Measurements from ENCODE around the gene PRKAB1.

Gene PRKAB1

DNA sequence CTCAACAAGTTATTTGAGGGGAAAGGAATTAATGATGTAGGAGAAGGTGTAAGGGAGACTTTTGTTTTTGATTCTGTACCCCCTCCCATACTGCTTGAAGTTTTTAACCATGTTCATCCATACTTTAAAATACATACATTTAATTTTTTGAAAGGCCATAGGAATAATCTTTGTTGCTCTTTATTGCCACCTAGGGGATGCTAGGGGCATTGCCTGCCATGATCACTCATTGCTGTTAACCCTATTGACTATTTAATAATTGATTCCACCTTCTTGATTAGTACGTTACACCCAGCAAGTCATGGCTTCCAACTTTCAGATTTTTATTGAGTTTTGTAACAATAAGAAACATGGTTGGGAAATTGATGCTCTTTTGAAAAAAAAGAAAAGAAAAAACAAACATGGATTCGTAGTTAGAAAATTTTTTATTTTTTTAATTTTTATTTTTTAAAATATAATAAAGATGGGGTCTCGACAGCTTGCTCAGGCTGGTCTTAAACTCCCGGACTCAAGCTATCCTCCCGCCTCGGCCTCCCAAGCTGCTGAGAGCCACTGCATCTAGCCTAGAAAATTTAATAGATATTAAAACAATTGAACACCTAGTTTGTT is 8.5 kb upstream of the PRKAB1 start:
- DNase-seq = peak; percentile 70
- in situ Hi-C loops (cut with MboI; ENCODE audit: low pct_unique_long_range_greater_than_20kb, low sequenced_read_pairs) = no loop called here

DNA sequence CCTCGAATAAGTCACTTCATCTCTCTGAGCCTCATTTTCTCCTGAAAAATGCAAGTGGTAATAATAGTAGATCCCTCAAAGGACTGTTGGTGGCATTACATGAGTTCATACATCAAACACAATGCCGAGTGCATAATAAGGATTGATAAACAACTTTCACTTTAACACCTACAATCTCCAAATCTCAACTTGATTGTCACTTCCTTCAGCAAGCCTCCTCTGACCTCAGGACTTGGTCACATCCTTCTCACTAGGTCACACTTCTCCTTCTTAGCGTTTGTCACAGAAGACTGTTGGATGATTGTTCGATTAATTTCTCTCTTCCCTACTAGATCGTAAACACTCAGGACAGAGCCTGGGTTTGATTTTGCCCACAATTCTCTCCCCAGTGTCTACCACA is 7.9 kb upstream of the PRKAB1 start:
- in situ Hi-C loops (cut with MboI; ENCODE audit: low pct_unique_long_range_greater_than_20kb, low sequenced_read_pairs) = no loop called here
- DNase-seq = no peak

GRCh38 chr12:119661882-119662281 is 6.1 kb upstream of the PRKAB1 start:
- DNase-seq = no peak
- in situ Hi-C loops (cut with MboI; ENCODE audit: low pct_unique_long_range_greater_than_20kb, low sequenced_read_pairs) = no loop called here

DNA sequence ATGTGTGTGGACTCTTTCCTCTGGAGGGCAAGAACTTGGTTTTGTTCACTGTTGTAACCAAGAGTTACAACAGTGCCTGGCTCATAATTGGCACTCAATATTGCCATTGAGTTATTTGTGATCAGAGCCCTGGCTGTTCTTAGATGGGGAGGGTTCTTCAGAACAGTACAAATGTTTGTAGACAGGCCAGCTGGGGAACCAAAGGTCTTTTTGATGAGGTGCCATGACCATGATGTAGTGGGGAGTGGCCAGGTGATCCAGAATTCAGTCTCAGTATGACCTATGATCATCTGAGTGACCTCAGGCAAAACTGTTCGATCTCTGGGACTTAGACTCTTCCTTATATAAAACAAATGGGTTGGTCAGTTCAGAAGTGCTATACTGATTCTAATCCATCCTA is 3.3 kb upstream of the PRKAB1 start:
- in situ Hi-C loops (cut with MboI; ENCODE audit: low pct_unique_long_range_greater_than_20kb, low sequenced_read_pairs) = no loop called here
- DNase-seq = no peak

DNA sequence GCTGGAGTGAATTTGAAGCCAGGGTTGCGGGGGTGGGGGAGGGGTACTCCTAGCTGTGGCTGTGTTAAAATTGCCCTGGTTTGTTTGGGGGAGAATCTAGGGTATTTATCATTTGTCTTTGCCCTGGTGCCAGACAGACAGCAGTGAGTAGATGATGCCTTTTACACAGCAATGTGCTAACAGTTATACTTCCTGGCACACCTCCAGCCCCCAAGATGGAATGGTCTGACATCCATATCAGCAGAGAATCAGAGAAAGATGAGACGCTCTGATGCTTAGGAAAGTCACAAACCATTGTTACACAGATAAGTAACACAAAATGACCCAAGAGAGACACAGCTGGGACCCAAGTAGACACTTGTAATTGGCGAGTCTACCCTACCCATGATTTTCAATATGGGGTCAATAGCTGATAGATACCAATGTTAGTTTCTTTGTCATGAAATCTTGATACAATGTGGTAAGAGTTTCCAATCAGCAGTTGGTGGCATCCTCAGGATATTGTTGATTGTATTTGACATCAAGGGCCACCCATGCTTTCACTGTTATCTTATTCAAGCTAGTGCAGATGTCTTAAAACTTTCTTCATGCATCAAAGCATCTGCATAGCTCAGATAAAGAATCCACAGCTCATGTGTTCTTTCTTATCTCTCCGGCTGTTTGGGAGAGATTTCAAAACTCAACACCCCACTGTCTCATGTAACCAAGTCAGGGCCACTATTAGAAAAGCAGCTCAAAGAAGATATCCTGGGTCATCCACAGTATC is 2.6 kb upstream of the PRKAB1 start:
- DNase-seq = peak; percentile 32
- in situ Hi-C loops (cut with MboI; ENCODE audit: low pct_unique_long_range_greater_than_20kb, low sequenced_read_pairs) = no loop called here

- in situ Hi-C loops (cut with MboI; ENCODE audit: low pct_unique_long_range_greater_than_20kb, low sequenced_read_pairs) = no loop called here
- peak; percentile 40 for DNase-seq
Measured at GRCh38 chr12:119666226-119666795, 1.6 kb upstream of the PRKAB1 start.

GRCh38 chr12:119666900-119667576 is 895 bp upstream of the PRKAB1 start:
- in situ Hi-C loops (cut with MboI; ENCODE audit: low pct_unique_long_range_greater_than_20kb, low sequenced_read_pairs) = no loop called here
- peak; percentile 39 for DNase-seq

DNA sequence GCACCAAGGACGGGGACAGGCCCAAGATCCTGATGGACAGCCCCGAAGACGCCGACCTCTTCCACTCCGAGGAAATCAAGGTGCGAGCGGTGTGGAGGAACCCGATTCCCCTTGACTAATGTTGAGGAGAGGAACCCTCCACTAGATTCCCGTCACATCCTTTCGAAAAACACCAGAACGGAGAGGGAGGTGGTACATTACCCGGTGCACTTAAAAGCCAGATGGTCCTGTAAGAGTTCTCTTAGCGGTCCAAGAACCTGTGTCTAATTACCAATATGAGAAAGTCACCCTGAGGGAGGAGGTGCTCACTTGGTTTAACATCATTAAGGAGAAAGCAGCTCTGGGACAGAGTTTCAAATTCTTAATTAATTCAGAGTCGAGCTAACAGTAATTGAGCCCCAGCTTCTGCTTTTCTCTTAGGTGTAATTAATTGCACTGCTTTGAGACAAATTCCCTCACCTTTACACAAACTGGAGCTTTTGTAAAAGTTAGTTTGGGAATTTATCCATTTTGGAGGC is 450 bp downstream of the PRKAB1 start:
- no peak for DNase-seq
- in situ Hi-C loops (cut with MboI; ENCODE audit: low pct_unique_long_range_greater_than_20kb, low sequenced_read_pairs) = no loop called here

- DNase-seq = no peak
- in situ Hi-C loops (cut with MboI; ENCODE audit: low pct_unique_long_range_greater_than_20kb, low sequenced_read_pairs) = no loop called here
Measured at GRCh38 chr12:119669744-119670472, 2.0 kb downstream of the PRKAB1 start.

DNA sequence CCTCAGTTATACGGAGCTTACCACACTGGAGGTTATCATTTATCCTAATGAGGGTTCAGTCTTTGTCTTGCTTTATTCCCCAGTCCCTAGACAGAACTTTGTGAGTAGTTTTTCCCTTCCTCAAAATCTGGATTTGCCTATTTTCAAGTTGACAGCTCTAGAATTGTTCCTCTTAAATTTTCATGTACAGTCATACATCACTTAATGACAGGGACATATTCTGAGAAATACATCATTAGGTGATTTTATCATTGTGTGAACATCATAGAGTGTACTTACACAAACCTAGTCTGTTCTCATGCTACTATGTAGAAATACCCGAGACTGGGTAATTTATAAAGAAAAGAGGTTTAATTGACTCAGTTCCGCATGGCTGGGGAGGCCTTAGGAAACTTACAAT is 3.1 kb downstream of the PRKAB1 start:
- DNase-seq = no peak

GRCh38 chr12:119672194-119672593 is 4.3 kb downstream of the PRKAB1 start:
- DNase-seq = no peak
- in situ Hi-C loops (cut with MboI; ENCODE audit: low pct_unique_long_range_greater_than_20kb, low sequenced_read_pairs) = no loop called here

More for the DNA sequence above, 3.1 kb downstream of the PRKAB1 start:
- in situ Hi-C loops (cut with MboI; ENCODE audit: low pct_unique_long_range_greater_than_20kb, low sequenced_read_pairs) = no loop called here

- in situ Hi-C loops (cut with MboI; ENCODE audit: low pct_unique_long_range_greater_than_20kb, low sequenced_read_pairs) = no loop called here
- DNase-seq = peak; percentile 48
Measured at GRCh38 chr12:119673634-119674033, 5.7 kb downstream of the PRKAB1 start.

DNA sequence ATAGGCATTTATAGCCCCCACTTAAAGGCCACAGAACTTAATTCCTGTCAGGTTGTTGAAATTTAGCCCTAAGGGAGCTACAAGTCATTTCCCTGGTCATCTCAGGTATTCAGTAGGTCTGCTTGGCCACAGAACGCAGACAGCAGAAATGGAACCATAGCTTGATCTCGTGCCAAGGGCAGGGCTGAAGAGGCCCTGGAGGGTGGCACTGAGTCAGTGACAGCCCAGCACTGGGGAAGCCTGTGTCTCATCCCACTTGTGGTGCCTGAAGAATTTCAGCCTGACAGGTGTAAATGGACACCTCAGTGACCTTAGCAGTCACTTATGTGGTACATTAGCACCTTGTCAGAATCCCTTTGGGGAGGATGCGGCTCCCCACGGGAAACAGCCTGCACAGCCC is 6.6 kb downstream of the PRKAB1 start:
- no peak for DNase-seq
- in situ Hi-C loops (cut with MboI; ENCODE audit: low pct_unique_long_range_greater_than_20kb, low sequenced_read_pairs) = no loop called here

GRCh38 chr12:119676022-119676421 is 8.1 kb downstream of the PRKAB1 start:
- DNase-seq = peak; percentile 26
- in situ Hi-C loops (cut with MboI; ENCODE audit: low pct_unique_long_range_greater_than_20kb, low sequenced_read_pairs) = no loop called here

DNA sequence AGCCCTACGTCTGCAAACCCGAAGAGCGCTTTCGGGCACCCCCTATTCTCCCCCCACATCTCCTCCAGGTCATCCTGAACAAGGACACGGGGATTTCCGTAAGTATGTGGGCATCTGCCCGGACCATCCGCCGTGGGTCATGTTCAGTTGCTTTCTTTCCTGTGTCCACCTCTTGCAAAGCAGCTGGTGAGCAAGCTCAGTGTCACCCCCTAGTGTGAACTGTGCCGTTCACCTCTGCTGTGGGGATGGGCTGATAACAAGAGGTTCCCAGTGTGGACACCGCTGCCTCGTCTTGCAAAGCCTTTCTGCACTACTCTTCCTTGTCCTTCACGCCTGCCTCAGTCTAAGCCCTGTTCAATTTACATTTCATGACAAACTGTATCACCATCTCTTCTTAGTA is 8.6 kb downstream of the PRKAB1 start:
- no peak for DNase-seq
- in situ Hi-C loops (cut with MboI; ENCODE audit: low pct_unique_long_range_greater_than_20kb, low sequenced_read_pairs) = no loop called here

- in situ Hi-C loops (cut with MboI; ENCODE audit: low pct_unique_long_range_greater_than_20kb, low sequenced_read_pairs) = no loop called here
- DNase-seq = no peak
Measured at GRCh38 chr12:119678459-119678858, 10.5 kb downstream of the PRKAB1 start.

DNA sequence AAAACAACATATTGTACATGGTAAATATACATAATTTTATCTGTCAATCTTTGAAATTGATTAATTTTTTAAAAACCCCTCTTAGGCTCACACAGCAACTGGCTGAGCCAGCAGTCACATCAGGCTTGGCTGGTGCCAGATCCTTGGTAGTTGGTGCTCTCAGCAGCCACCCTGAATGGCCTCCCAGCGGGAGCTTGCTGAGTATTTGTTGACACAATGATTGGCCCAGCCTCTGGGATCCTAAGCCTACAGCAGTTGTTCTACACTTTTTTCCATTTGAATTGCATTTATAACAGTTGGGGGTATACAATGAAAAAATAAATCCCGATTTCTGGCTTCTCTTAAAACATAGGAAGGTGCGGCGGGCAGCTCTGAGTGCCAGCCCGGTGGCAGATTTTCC is 11.1 kb downstream of the PRKAB1 start:
- in situ Hi-C loops (cut with MboI; ENCODE audit: low pct_unique_long_range_greater_than_20kb, low sequenced_read_pairs) = no loop called here
- DNase-seq = no peak

- in situ Hi-C loops (cut with MboI; ENCODE audit: low pct_unique_long_range_greater_than_20kb, low sequenced_read_pairs) = no loop called here
- DNase-seq = no peak
Measured at GRCh38 chr12:119679490-119679889, 11.6 kb downstream of the PRKAB1 start.

DNA sequence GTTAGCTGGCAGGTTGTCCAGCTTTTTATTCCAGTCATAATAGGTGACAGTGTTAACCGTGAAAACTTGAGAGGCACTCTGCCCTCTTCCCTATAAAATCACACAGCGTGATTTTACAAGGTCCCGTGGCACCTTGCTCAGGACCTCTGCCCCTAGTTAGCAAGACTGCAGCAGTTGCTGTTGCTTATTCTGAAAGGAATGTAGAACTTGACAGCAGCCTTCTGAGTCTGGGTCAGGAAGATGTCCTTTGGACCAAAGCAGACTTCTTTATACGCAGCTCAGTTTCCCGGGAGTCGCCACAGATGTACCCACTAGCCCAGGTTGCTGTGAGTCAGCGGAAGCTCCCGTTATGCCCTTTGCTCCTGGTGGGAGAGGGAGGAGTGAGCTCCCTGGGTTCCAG is 13.2 kb downstream of the PRKAB1 start:
- DNase-seq = no peak
- in situ Hi-C loops (cut with MboI; ENCODE audit: low pct_unique_long_range_greater_than_20kb, low sequenced_read_pairs) = no loop called here
